Measurements from ENCODE around the gene SPDEF.

SPDEF gene

DNA sequence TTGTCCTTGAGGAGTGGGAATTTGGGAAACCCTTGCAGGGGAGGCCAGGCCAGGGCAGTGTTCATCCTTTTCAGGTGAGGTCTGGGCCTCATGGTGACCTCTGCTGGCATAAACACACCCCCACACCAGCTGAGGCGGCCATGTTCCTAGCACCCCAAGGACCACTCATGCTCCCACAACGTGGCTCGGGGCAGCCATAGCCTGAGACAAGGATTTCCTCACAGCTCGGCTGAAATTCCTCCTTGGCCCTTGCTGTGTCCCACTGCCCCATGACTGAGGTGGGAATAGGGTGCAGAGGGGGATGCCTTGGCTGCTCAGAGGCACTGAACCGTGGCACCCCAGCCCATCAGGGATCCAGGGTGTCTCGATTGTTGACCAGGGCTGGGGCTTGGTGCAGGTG lies 27.3 kb upstream of the SPDEF start:
- no peak for DNase-seq

DNA sequence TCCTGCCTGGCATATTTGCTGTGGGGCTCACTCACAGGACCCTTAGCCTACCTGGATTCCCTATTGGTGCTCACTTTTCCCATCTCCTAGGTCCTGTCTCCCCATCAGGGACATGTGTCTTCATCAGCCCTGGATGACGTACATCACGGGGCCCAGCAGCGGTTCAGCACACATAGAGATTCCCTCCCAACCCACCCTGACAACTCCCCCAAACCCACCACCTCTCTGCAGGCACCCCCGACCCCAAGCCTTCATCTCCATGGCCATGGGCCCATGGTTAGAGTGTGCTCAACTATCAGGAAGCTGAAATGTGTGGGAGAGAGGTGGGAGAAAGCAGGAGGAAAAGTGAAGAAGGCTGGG lies 25.4 kb upstream of the SPDEF start:
- no peak for DNase-seq

DNA sequence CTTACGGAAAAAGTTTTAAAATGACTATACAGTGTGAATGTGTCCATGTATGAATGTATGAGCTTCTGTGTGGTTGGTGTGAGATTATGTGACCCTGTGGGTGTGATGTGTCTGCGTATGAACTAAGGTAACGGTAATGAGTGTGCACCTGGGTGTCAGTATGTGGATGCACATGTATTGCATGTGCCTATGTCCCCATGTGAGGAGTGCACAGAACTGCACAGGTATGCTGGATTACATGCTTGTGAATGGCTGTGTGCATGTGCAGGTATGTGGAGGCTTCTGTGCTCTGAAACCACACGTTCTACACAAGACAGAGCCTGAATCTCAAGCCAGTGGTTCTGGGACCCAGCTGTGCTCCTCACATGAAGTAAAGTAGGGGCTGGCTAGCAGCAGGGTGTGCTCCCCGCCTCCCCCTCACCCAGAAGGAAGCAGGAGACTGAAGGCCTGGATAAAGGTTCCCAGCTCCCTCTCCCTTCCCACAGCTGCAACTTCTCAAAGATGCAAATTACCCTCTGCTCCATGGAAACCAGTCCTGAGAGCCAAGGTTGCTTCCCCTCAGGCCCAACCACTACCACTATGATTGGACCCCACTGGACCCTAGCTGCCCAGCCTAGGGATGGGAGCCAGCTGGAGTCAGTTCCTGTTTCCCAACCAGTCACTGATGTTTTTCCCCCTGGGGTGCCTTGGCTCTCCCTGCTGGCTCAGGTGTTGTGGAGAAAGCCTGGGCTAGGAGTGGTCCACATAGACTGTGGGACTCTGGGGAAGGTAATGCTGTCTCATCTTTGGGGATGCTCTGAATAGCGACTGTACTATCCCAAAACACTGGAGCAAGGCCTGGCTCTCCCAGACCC lies 24.8 kb upstream of the SPDEF start:
- no peak for DNase-seq

DNA sequence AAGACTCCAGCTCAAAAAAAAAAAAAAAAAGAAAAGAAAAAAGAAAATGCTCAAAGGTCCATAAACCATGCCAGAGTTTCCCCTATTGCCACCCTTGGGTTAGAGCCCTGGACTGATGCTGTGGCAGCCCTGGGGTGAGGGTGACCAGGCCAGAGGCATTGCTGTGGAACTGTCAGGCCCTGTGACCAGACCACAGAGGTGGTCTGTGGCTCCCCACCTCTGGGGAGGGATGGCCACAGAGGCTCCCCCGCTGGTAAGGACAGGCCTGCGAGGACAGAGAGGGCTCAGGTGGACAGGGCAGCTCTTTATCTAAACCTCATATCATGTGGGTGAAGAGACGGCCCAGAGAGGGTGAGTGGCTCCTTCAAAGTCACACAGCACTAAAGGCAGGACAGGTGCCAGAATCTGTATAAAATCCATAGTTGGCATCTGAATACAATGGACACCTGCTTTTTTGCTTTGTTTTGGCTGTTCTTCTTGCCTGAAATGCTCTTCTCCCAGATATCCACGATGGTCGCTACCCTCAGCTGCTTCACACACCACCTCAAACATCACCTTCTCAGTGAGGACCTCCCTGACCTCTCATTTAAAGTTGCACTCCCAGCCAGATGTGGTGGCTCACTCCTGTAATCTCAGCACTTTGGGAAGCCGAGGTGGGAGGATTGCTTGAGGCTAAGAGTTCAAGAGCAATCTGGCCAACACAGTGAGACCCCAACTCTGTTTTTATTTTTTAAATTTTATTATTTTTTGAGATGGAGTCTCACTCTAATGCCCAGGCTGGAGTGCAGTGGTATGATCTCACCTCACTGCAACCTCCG lies 22.5 kb upstream of the SPDEF start:
- DNase-seq: no peak

DNA sequence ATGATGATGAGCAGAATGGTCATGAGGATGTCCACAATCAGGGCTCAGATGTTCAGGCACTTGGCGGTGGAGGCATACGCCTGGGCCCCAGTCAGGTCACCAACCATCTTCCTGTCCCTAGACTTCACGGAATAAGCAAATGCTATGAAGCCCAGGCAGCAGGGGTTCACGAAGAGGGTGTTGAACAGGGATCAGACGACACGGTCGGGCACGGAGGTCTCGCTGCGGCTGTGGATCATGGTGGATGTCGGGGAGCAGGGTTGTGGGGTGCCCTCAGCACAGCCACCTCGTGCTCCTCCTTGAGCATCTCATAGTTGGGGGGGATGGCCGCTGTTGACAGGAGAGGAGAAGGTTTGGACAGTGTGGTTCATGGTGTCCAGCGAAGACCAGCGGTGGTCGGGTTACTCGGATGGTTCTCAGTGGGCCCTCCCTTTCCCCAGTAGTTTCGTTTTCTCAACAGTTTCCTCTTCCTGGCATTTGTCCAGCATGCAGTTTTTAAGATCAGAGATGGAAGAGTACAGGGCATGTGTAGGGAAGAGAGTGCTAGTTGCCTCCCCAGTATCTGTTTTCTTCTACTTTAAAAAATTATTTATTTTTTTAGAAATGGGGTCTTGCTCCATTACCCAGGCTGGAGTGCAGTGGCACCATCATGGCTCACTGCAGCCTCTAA lies 20.3 kb upstream of the SPDEF start:
- no peak for DNase-seq

DNA sequence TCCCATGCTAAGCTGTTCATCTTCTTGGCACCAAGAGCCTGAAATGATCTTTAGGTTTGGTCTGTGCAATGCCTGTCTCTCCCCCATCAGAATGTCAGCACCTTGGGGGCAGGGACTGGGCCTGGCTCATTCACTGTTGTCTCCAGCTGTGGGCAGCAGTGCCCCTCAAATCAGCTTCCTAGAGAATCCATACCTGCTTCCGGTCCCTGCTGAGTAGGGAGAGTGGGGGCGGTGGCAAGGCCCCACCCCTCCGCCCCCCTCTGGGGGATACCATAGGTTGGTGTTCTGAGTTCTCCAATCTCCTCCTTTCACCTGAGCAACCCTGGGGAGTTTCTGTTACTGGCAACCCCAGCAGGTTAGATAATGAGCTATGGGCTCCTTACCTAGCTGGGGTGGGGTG lies 19.2 kb upstream of the SPDEF start:
- DNase-seq: no peak

DNA sequence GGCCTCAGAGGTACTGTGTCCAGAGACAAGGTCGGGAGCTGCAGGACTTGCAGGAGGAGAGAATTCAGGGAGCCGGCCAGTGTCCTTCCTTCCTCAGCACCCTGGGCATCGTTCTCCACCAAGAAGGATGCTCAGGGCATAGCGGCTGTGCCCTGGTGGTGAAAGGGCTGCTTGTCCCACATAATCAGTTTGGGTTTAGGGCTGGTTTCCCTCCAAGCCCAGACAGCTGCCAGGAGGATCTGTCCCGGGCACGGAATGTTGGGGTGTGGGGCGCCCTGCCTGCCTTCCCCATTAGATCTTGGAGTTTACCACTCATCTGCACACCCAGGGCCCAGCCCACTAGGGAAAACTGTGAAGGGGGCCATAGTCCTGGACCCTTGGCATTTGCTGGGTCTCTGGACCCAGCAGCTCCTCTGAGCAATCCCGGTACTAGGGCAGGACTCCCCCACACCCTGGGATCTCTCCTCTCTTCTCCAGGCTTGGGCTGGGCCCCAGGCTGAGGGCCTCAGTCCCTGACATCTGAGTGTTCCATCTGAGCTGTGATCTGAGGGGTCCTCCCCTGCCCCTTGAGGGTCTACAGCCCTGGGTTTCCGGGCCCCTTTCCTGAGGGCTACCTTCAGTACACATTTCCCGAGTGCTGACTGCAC lies 18.6 kb upstream of the SPDEF start:
- no peak for DNase-seq

DNA sequence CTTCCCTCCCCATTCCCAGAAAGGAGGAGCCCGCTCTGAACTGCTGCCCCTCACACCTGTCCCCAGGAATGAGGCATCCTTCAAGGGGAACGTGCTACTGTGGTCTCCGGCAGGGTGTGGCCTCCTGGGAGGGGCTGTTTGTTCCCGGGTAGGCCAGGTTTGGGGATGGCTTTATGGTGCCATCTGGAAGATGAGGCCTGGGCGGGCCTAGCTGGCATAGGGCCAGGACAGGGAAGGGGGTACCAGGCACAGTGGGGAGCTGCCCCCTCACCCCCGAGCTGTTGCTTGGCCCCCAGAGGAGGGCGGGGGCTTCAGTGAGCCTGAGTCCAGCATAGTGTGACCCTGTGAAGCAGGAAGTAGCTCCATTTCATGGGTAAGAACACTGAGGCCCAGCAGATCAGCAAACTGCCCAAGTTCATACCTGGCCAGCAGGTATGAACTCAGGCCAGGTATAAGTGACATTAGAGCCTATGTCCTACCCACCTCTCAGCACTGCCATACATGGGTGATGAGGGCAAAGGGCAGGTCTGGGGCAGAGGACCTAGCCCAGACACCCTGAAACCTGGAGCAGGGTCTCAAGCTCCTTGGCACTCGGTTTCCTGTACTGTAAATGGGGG lies 17.5 kb upstream of the SPDEF start:
- no peak for DNase-seq

DNA sequence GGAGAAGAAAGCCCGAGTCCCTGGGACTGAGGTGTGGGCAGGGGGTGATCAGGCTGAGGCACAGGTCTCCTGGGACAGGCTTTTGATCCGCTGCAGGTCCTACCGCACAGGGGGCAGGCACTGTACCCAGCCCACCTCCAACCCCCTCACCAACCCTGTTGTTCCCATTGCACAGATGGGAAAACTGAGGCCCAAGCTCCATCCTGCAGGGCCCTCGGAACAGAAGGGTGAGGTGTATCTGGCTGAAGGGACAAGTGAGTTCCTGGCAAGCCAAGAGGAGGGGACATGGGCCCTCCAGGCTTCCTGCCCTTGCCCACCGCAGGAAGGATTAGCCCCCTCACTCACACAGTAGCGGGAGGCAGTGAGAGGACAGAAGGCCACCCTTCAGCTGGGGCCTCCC lies 16.5 kb upstream of the SPDEF start:
- DNase-seq: no peak

DNA sequence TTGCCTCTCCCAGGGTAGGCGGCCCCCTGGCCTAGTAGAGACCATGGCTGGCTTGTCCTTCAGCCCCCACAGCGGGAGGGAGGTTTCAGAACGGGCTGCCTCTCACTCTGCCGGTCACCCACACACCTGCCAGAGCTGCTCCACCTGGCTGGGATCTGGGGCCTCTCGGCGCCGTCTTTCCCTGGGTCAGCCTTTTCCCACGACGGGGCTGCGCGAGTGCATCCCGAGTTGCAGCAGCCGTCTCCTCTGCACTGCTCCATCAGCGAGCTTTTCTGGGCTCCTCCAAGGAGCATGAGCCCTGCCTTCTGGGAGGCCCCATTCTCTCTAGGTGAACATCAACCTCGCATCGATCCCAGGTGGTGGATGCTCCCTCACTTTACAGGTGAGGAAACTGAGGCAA lies 15.9 kb upstream of the SPDEF start:
- no peak for DNase-seq

DNA sequence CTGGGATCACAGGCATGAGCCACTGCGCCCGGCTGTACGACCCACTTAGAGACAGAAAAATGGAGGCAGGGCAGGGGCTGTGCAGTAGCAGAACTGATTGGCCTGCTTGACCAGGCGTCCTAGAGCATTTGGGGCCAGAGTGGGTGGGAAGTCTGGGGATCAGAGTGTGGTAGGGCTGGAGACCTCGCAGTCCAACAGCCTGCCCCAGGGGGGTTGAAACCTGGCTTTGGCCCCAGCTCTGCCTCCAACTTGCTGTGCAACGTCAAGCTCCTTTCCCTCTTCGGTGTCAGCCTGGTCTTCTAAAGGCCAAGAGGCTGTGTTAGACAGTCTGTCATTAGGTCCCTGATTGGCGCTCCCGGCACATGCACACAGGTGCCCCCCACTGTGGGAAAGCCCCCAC lies 15.3 kb upstream of the SPDEF start:
- no peak for DNase-seq

DNA sequence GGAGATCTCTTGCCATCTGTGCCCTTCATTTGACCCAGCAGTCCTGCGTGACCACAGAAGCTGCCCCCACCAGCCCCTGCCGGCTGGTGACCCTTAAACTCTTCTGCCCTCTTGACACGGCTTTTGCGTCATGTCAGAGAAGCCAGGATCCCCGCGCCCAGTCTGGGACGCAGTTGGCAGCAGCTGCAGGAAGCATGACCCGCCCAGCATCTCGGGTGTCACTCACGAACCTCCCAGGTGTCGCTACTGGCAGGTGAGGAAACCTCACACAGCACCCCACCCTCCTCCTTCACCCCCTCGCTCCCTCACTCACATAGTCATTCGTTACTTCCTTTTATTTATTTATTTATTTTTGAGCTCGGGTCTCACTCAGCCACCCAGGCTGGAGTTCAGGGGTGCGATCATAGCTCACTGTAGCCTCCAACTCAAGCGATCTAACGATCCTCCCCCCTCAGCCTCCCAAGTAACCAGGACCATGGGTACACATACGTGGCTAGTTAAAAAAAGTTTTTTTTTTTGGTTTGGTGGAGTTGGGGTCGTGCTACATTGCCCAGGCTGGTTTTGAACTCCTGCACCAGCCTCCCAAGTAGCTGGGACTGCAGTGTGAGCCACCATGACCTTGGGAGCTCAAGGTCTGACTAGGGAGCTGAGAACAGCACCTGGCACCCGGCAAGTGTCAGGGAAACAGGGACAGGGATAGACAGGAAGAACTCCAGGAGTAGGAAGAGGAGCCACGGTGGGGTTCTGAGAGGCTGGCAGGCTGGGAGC lies 14.1 kb upstream of the SPDEF start:
- DNase-seq: no peak

DNA sequence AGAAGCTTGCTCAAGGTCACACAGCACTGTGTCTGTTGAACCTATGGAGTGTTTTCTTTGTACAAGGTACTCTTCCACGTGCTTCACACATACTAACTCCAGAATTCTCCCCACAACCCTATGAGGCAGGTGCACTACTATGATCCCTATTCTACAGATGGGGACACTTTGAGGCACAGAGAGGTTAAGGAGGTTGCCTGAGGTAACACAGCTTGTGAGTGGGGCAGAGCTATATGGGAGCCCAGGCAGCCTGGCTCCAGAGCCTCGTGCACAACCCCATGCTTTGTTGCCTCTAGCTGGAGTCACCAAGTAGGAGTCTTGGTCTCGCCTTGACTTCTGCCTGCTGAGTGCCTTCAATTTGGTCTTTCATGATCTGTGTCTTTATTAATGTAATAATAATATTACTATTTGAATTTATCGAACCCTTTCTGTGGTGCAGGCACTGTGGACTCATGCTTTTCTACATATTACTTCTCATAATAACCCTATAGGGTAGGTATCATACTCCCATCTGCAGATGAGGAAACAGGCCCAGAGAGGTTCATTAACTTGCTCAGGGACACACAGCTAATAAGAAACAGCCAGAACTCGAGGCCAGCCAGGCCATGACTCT lies 13.3 kb upstream of the SPDEF start:
- no peak for DNase-seq

DNA sequence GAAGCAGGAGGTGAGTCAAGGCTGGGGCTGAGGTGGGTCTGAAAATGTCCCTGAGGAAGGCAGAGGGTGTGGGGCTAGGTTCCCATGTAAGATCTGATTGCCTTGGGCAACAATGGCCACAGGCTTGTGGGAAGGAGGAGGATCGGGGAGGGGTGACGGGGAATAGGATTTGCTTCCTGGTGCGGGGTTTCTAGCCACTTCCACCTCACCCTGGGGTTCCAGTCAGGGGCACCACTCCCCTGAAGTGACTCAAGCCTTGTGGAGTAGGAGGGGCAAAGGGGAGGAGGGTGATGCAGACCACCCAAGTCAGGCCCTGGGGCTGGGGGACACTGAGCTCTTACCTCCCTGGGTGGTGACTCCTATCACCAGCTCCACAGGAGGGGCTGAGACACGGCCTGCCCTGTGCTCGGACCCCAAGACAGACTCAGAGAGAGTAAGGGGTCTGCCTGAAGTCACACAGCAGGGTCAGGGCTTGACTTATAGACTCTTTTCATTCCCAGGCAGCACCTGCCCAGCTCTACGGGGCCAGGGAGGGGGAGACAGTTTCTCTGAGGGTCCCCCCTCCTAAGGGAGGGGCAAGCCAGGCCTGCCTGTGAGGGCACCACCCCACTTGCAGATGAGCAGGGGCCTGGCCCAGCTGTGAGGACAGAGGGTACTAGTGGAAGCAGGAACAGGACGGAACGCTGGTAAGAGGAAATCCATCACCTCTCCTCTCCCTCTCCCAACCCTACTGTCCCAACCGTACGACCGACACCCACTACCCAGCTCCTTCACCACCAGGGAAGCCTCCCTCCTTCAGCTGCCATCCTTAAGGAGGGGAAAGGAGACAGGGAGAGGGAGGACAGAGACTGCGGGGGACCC lies 12.4 kb upstream of the SPDEF start:
- DNase-seq: no peak

DNA sequence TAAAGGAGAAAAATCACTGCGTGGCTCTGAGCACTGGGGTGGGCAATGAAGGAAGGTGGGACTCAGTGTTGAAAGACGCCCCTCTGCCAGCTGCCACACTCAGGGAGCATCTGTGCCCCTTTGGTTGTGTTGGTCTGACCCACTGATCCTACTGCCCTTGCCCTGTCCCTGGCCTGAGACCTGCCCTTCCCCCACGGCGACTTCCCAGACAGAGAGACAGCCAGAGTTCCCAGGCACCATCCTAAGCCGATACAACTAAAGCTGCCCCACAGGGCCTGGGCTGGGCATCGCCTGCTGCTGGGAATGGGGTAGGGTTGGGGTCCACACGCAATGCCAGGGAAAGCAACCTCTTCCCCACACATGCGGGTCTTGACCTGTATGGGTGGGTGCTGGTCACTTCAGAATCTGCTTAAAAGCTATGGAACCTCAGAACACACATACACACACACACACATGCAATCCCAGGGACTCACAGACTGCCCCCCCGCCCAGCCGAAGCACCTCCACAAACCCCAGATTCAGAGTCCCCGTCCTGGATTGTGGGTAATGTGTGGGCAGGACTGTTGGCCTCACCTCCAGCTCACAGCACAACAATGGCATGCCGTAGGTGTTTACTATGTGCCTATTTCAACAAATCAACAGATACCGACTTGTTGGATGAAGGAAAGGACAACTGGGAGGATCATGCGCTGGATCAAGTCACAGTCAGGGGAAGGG lies 10.9 kb upstream of the SPDEF start:
- DNase-seq: no peak

DNA sequence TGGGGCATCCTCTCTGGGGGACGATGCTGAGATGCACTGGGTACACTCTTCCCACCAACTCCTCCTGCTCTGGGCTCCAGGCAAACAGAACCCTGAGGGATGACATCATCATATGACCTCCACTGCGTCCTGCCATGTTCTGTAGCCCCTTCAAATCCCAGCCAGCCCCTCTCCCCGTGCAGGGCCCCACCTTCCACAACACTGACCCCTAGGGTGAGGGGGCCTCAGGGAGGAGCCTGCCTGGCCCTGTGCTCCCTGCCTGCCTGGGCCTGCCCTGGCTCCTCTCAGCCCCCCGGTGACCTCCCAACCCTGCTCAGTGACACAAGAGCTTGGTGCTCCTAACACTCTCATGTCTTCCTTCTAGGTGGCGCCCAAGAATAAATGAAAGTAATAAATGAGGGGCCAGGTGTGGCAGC lies 9.6 kb upstream of the SPDEF start:
- no peak for DNase-seq

DNA sequence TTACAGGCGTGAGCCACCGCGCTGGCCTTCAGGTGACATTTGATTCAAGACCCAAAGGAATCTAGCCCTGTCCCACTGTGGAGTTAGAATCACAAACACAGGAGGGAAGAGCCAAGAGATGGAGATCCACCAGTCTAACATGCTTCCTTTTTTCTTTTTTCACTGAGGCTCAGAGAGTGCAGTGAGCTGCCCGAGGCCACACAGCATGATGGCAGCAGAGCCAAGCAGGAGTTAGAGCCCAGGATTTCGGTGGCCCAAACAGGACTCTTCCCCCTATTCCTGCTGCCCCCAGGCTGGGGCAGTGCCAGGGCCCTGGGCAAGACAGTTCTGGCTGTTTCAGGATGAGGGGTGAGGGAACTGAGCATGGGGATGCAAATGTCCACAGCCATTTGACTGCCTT lies 8.1 kb upstream of the SPDEF start:
- no peak for DNase-seq

DNA sequence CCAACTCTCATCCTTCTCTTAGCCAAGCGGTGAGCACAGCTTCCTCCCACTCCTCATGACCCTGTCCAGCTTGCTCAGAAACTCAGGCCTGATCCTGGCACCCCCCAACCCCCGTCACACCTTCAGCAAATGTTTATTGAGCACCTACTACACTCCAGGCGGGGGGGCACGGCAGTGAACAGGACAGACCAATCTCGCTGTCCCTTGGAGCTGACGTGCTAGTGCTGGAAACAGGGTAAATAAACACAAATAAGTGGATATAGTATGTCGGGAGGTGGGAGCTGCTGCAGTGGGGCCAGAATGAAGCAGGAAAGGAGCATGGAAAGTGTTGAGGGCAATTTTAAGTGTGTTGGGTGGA lies 7.4 kb upstream of the SPDEF start:
- DNase-seq: no peak

DNA sequence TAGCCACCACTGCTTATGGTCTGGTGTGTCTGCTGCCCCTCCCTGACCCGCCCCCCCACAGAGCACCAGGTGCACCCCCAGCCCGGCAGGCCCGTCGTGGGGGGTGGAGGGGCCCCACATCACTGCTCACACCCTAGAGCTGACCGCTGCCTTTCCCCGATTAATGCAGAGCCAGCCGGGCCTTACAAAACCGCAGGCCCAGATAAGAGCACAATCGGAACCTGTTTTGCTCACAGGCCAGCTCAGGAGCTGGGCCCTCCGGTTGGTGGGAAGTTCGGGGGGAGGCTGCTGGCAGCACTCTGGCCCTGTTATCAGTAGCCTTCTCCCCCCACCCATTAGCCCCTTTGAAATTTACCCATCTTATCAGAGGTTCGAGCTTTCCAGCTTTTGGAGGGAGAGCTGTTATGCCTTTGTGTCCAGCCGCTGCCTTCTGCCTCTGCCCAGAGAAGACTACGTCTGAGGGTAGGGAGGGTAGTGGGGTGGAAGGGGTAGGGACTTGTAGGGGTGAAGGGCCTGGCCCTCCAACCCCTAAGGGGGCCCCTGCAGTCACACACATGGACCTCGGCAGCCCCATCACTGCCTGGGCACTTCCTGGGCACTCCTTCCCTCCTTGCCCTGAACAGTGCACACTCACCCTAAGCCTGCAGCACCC lies 6.9 kb upstream of the SPDEF start:
- no peak for DNase-seq

DNA sequence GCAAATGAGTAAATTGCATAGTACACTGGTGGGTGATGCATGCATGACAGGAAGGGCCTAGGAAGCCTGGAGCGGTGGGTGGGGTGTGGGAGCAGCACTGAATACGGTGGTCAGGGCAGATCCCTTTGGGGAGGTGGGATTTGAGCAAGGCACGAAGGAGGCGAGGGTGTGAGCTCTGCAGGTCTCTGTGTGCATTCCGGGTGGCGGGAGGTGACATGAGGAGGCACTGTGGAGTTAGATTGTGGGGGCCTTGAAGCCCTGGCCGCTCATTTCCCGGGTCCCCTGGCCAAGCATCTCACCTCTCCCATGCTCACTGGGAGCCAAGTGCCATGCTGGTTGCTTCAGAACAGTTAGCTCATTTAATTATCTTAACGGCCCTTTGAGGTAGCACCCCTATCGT lies 6.2 kb upstream of the SPDEF start:
- DNase-seq: no peak
